Gastrocnemius medialis (tissue), 4 donors: ENCODE results near the gene AKR1C3. TPM values are rescaled to one million over a fixed set of nuclear protein-coding genes. Genes with fewer than 3 reads are reported as not detected.
"Not testable (repeated sequence)": the region's sequence is repeated elsewhere in the genome, so short reads cannot be mapped to it uniquely, and the experiment has no call there.

Experiments used
- ATAC-seq, 2 donors: fragments of 150-250 bp; one replicate each; pipeline ENCODE4 v1.9.1; 2016
- DNase-seq, 2 donors: peaks; one replicate each; pipeline ENCODE4 v3.0.0-alpha.2; 2019
- H3K27ac ChIP-seq, 4 donors: fragments of 200-600 bp; sonication (generic); 1 replicate in 1 of 4; 2 replicates in 3 of 4; pipeline ENCODE4 v1.5.1; 2016 to 2018; ENCODE audit warnings: mild to moderate bottlenecking in 2 of 4, moderate library complexity in 1 of 4
- H3K27me3 ChIP-seq, 3 donors: fragments of 200-600 bp; sonication (generic) in 2 of 3; 1 replicate in 1 of 3; 2 replicates in 2 of 3; pipeline versions ENCODE4 v1.5.1 to v1.6.0; 2016 to 2019; ENCODE audit warnings: mild to moderate bottlenecking in 1 of 3, moderate library complexity in 1 of 3
- H3K36me3 ChIP-seq, 2 donors: fragments of 200-600 bp; sonication (generic) in 1 of 2; one replicate each; pipeline ENCODE4 v1.5.1; 2017 to 2018
- H3K4me1 ChIP-seq, 2 donors: fragments of 200-600 bp; sonication (generic) in 1 of 2; one replicate each; pipeline ENCODE4 v1.5.1; 2016 to 2017; ENCODE audit warnings: mild to moderate bottlenecking in 2 of 2
- H3K4me3 ChIP-seq, 4 donors: fragments of 200-600 bp; sonication (generic) in 3 of 4; 1 replicate in 1 of 4; 2 replicates in 3 of 4; pipeline ENCODE4 v1.5.1; 2016 to 2019; ENCODE audit warnings: mild to moderate bottlenecking in 2 of 4
- H3K9me3 ChIP-seq, 3 donors: fragments of 200-600 bp; sonication (generic) in 2 of 3; 1 replicate in 1 of 3; 2 replicates in 2 of 3; pipeline ENCODE4 v1.5.1; 2016 to 2019
- CTCF ChIP-seq, 5 experiments: fragments of 450-650 bp in 3 of 5; fragments of 200-600 bp in 2 of 5; sonication (generic) in 2 of 5; IDR thresholded peaks in 4 of 5; conservative IDR thresholded peaks in 1 of 5; 1 replicate in 4 of 5; 2 replicates in 1 of 5; pipeline ENCODE4 v1.5.1; 2016 to 2019; ENCODE audit warnings: antibody characterized with exemption in 5 of 5, mild to moderate bottlenecking in 3 of 5, moderate library complexity in 3 of 5
- POLR2A ChIP-seq, 2 donors: fragments of 450-650 bp; IDR thresholded peaks; one replicate each; pipeline ENCODE4 v1.6.1; 2017; ENCODE audit warnings: antibody characterized with exemption in 2 of 2, mild to moderate bottlenecking in 2 of 2, moderate library complexity in 2 of 2
- in situ Hi-C, 4 donors: fragments of 200-750 bp; cut with MboI; loops; one replicate each; pipeline versions ENCODE4 v1.15.0 to v1.8.0; 2017; ENCODE audit warnings: low sequenced_read_pairs in 4 of 4
- intact Hi-C: fragments of 100-400 bp; cut with DNase I; formaldehyde crosslinking; loops from one replicate; pipeline ENCODE4 v1.15.1; 2023; ENCODE audit warnings: low total_unique reads
- total RNA-seq, 4 donors: library from RNA; depleted of rRNA; stranded (reverse); fragments of >200 nt; gene quantifications; one replicate each; pipeline versions ENCODE4 v1.1.0 to v1.2.3, GENCODE V29; 2016

Gene AKR1C3
- total RNA-seq, 4 donors from 2014 or later, result 48.3 to 293 (median 197) TPM

- H3K4me3 ChIP-seq, result not testable (repeated sequence)
These were observed 34.9 kb upstream of the AKR1C3 start for GRCh38 chr10:5059267-5059666.

DNA sequence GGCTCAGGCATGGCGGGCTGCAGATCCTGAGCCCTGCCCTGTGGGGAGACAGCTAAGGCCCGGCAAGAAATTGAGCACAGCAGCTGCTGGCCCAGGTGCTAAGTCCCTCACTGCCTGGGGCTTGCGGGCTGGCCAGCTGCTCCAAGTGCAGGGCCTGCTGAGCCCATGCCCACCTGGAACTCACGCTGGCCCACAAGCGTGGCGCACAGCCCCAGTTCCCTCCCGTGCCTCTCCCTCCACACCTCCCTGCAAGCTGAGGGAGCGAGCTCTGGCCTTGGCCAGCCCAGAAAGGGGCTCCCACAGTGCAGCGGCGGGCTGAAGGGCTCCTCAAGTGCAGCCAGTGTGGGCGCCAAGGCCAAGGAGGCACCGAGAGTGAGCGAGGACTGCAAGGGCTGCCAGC is 33.4 kb upstream of the AKR1C3 start:
- in situ Hi-C loops, H3K4me3 ChIP-seq, H3K27me3 ChIP-seq, ATAC-seq, H3K9me3 ChIP-seq, DNase-seq, H3K36me3 ChIP-seq, intact Hi-C loops, H3K27ac ChIP-seq, H3K4me1 ChIP-seq: not testable (repeated sequence)

More at GRCh38 chr10:5059267-5059666, 34.9 kb upstream of the AKR1C3 start:
- H3K27ac ChIP-seq, H3K9me3 ChIP-seq, intact Hi-C loops, in situ Hi-C loops, H3K4me1 ChIP-seq, ATAC-seq, DNase-seq, H3K27me3 ChIP-seq, H3K36me3 ChIP-seq: not testable (repeated sequence)

DNA sequence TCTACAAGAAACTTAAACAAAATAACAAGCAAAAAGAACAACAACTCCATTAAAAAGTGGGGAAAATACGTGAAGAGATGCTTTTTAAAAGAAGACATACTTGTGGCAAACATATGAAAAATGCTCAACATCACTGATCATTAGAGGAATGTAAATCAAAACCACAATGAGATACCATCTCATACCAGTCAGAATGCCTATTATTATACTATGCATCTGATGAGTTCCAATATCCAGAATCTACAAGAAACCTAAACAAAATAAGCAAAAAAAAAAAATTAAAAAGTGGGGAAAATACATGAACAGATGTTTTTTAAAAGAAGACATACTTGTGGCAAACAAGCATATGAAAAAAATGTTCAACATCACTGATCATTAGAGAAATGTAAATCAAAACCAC is 29.6 kb upstream of the AKR1C3 start:
- Histone ChIP-seq H3K4me3 (no peak overlapping the region), H3K9me3 (no peaks in the 10 kb centered on the region), H3K36me3 (peaks cover 0 to 2% of the 10 kb centered on the region in 2 donors), H3K4me1 (no peaks in the 10 kb centered on the region), H3K27me3 (no peaks in the 10 kb centered on the region), H3K27ac (no peak overlapping the region)
- intact Hi-C loops (no loop called here), in situ Hi-C loops (no loop called here)
- ATAC-seq (no peak), DNase-seq (no peak)
- TF ChIP-seq CTCF (IDR thresholded peaks at IDR 0.05 in 4 of 5, conservative IDR thresholded peaks at IDR 0.05 in 1 of 5), result no peak
- no peak for TF ChIP-seq POLR2A (IDR thresholded peaks at IDR 0.05)

- in situ Hi-C loops (no loop called here), intact Hi-C loops (no loop called here)
- Histone ChIP-seq H3K4me1 (peaks cover 12 to 23% of the 10 kb centered on the region in 2 donors), H3K27ac (no peak overlapping the region), H3K27me3 (no peaks in the 10 kb centered on the region), H3K4me3 (no peak overlapping the region), H3K9me3 (no peaks in the 10 kb centered on the region), H3K36me3 (peaks cover 0 to 2% of the 10 kb centered on the region in 2 donors)
- DNase-seq (no peak), ATAC-seq (no peak)
- TF ChIP-seq POLR2A (IDR thresholded peaks at IDR 0.05) (no peak), CTCF (IDR thresholded peaks at IDR 0.05 in 4 of 5, conservative IDR thresholded peaks at IDR 0.05 in 1 of 5) (no peak)
These were observed 25.8 kb upstream of the AKR1C3 start for GRCh38 chr10:5068274-5068984.

DNA sequence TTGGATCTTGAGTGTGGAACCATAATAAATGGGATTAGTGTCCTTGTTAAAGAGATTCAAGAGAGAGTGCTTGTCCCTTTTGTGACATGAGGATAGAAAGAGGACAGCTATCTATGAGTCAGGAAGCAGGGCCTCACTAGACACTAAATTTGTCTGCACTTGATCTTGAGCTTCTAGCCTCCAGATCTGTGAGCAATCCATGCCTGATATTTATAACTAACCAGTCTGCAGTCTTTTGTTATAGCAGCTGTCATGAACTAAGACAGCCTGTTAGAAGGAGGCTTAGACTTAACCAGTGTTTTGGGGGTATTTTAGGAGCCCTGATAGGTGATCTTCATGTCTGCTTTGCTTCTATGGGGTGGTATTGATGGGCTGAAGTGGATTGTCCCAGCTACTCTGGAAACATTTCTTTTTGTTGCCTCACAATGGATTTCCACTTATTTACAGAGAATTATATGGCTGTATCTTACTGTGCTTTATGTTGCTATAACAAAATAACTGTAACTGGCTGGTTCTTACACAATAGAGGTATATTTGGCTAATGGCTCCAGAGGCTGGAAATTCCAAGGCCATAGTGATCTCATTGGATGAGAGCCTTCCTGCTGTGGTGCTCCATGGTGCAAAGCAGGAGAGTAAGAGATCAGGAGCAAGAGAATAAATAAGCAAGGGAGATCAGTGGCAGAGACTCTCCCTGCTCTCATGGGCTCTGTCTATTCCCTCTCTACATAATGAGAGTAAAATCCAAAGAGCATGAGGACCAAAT is 23.4 kb upstream of the AKR1C3 start:
- H3K27ac ChIP-seq, result peak overlapping the region; percentile 63 to 87 (median 76)
- intact Hi-C loops, result no loop called here
- peaks cover 12 to 23% of the 10 kb centered on the region in 2 donors for H3K4me1 ChIP-seq
- TF ChIP-seq POLR2A (IDR thresholded peaks at IDR 0.05) (no peak), CTCF (IDR thresholded peaks at IDR 0.05 in 4 of 5, conservative IDR thresholded peaks at IDR 0.05 in 1 of 5) (no peak)
- DNase-seq, result no peak
- H3K4me3 ChIP-seq, result peak overlapping the region in 1 of 4 donors; percentile 15
- peaks cover 0 to 2% of the 10 kb centered on the region in 2 donors for H3K36me3 ChIP-seq
- in situ Hi-C loops, result no loop called here
- no peaks in the 10 kb centered on the region for H3K27me3 ChIP-seq
- ATAC-seq, result peak in 1 of 2 donors; percentile 5
- H3K9me3 ChIP-seq, result no peaks in the 10 kb centered on the region
